OCI-LY7 (cell line): ENCODE results near the gene DTNB. TPM values are rescaled to one million over a fixed set of nuclear protein-coding genes. Genes with fewer than 3 reads are reported as not detected.

Source experiments
- BruUV-seq: library from RNA; stranded (reverse); fragments of 400-500 nt; replicated peaks from 2 replicates; lab custom pipeline; 2021; lab: Mats Ljungman, UMichigan
- CTCF ChIA-PET: fragments of 300-600 bp; sonication (Branson Sonifier 250); formaldehyde crosslinking; loops from one replicate; lab custom pipeline; 2022; ENCODE audit warnings: antibody characterized with exemption; ENCODE audit not compliant: unreplicated experiment; lab: Charles Lee
- POLR2A ChIA-PET: fragments of 300-600 bp; sonication (Branson Sonifier 250); formaldehyde crosslinking; loops from one replicate; lab custom pipeline; 2022; ENCODE audit warnings: antibody characterized with exemption; lab: Charles Lee
- DNase-seq: peaks from one replicate; pipeline ENCODE4 v3.0.0-alpha.2; 2015; ENCODE audit warnings: low spot score
- H2AFZ ChIP-seq: fragments of 200-600 bp; sonication (generic), shearing (Covaris generic); 2 replicates; pipeline ENCODE4 v1.6.1; 2014; ENCODE audit warnings: mild to moderate bottlenecking, antibody characterized with exemption, low read length, moderate library complexity
- H3K27ac ChIP-seq: fragments of 200-600 bp; sonication (generic); 2 replicates; pipeline ENCODE4 v1.5.1; 2014; ENCODE audit warnings: mixed run types, low read depth, mild to moderate bottlenecking, moderate library complexity, low read length, inconsistent platforms; ENCODE audit not compliant: poor library complexity, severe bottlenecking
- H3K36me3 ChIP-seq: fragments of 200-600 bp; sonication (generic); 2 replicates; pipeline ENCODE4 v1.6.1; 2014; ENCODE audit warnings: mild to moderate bottlenecking, antibody characterized with exemption, low read length, moderate library complexity, mixed read lengths; ENCODE audit not compliant: insufficient read depth
- H3K4me1 ChIP-seq: fragments of 200-600 bp; sonication (generic); 2 replicates; pipeline ENCODE4 v1.5.1; 2014; ENCODE audit warnings: mild to moderate bottlenecking, low read length; ENCODE audit not compliant: insufficient read depth, poor library complexity, severe bottlenecking
- H3K4me2 ChIP-seq: fragments of 200-600 bp; sonication (generic); 2 replicates; pipeline ENCODE4 v1.6.1; 2014; ENCODE audit warnings: mild to moderate bottlenecking, low read length
- H3K4me3 ChIP-seq: fragments of 200-600 bp; sonication (generic); 2 replicates; pipeline ENCODE4 v1.5.1; 2014; ENCODE audit warnings: mild to moderate bottlenecking, low read depth, low read length; ENCODE audit not compliant: poor library complexity, severe bottlenecking
- H3K79me2 ChIP-seq: fragments of 200-600 bp; sonication (generic); 2 replicates; pipeline ENCODE4 v1.6.1; 2016; ENCODE audit warnings: low read depth, mild to moderate bottlenecking, low read length, moderate library complexity, mixed read lengths; ENCODE audit not compliant: insufficient read depth
- H3K9me2 ChIP-seq: fragments of 200-600 bp; sonication (generic); 2 replicates; pipeline ENCODE4 v1.6.1; 2016; ENCODE audit warnings: mild to moderate bottlenecking, low read length, mixed read lengths; ENCODE audit not compliant: insufficient read depth
- H3K9me3 ChIP-seq: fragments of 200-600 bp; sonication (generic); 2 replicates; pipeline ENCODE4 v1.6.1; 2014; ENCODE audit warnings: mild to moderate bottlenecking, mixed run types, low read length, mixed read lengths
- H4K20me1 ChIP-seq: fragments of 200-600 bp; sonication (generic); 2 replicates; pipeline ENCODE4 v1.6.1; 2014; ENCODE audit warnings: mild to moderate bottlenecking, antibody characterized with exemption, low read length, moderate library complexity, mixed read lengths; ENCODE audit not compliant: insufficient read depth
- CTCF ChIP-seq: fragments of 200-600 bp; sonication (generic); conservative IDR thresholded peaks from 2 replicates; pipeline ENCODE4 v1.5.1; 2014; ENCODE audit warnings: mild to moderate bottlenecking, antibody characterized with exemption, low read length, moderate library complexity, mixed read lengths
- EZH2phosphoT487 ChIP-seq: fragments of 200-600 bp; sonication (generic); IDR thresholded peaks from 2 replicates; pipeline ENCODE4 v1.6.1; 2018; ENCODE audit warnings: low read depth, borderline replicate concordance, mild to moderate bottlenecking, mixed run types, antibody characterized with exemption, low read length, moderate library complexity, mixed read lengths
- intact Hi-C: fragments of 100-400 bp; cut with micrococcal nuclease; formaldehyde crosslinking; loops from one replicate; pipeline ENCODE4 v1.10.0; 2022; ENCODE audit not compliant: unreplicated experiment
- total RNA-seq, 2 experiments: library from RNA; depleted of rRNA in 1 of 2; stranded (reverse); fragments of >200 nt in 1 of 2; shearing (Covaris generic) in 1 of 2; gene quantifications; 2 replicates each; pipeline ENCODE4 v1.2.3, GENCODE V29; 2014 to 2022

DTNB gene
- total RNA-seq, 2 experiments from 2014 or later, result 16.1 to 28.3 TPM

GRCh38 chr2:25567406-25567805, 106.0 kb downstream of the DTNB start:
- BruUV-seq, result no TSS peak
- peak; percentile 75 for DNase-seq
- intact Hi-C loops, result loop anchor here (2.0 to 10.0 kb wide), 6 partner anchors 147 to 401 kb away; no protein-coding TSS in a partner anchor
- H2AFZ ChIP-seq, result peak overlapping the region; percentile 73; the same call in 1 of the 2 replicates
- no peaks in the 10 kb centered on the region for H3K9me2 ChIP-seq
- H3K4me2 ChIP-seq, result peak overlapping the region; percentile 61
- H4K20me1 ChIP-seq, result no peaks in the 10 kb centered on the region
- H3K79me2 ChIP-seq, result no peaks in the 10 kb centered on the region
- peak overlapping the region; percentile 65 for H3K27ac ChIP-seq
- peaks cover 52% of the 10 kb centered on the region for H3K4me1 ChIP-seq
- ChIA-PET CTCF (interaction anchor here (2.6 kb wide), 1 partner anchor 205 kb away, joined by 11 read pairs; no protein-coding TSS in a partner anchor), POLR2A (interaction anchor here (0.9 to 1.4 kb wide), 6 partner anchors 9 to 205 kb away, joined by 3 to 8 read pairs (median 4); no protein-coding TSS in a partner anchor)
- H3K36me3 ChIP-seq, result peaks cover 2% of the 10 kb centered on the region; the same call in 1 of the 2 replicates
- TF ChIP-seq CTCF (peak; percentile 91), EZH2phosphoT487 (no peak)
- no peak overlapping the region for H3K4me3 ChIP-seq
- peaks cover 16% of the 10 kb centered on the region; the same call in 1 of the 2 replicates for H3K9me3 ChIP-seq

DNA sequence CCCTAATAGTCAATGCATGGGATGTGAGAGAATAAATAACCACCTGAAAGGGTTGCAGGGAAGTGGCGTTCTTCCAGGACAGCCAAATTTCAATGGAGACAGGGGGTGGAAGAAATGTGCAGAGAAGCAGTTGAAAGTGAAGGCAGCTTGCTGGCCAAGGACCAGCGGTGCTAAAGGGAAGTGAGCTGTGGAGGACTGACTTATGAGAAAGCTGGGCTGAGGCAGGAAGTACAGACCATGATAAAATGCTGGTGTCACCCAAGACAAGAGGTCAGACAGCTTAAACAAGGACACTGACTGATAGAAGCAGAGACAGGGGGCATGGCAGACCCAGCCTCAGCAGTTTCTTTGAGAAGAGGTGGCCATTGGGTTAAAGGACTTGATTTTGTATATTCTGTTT, 106.7 kb downstream of the DTNB start:
- peak overlapping the region; percentile 65 for H3K27ac ChIP-seq
- no peaks in the 10 kb centered on the region for H3K9me2 ChIP-seq
- H3K36me3 ChIP-seq, result peaks cover 8% of the 10 kb centered on the region; the same call in 1 of the 2 replicates
- ChIA-PET CTCF (interaction anchor here (0.5 to 2.6 kb wide), 6 partner anchors 22 to 776 kb away, joined by 3 to 11 read pairs (median 4); no protein-coding TSS in a partner anchor), POLR2A (interaction anchor here (0.6 to 1.7 kb wide), 9 partner anchors 9 to 205 kb away, joined by 3 to 8 read pairs (median 3); no protein-coding TSS in a partner anchor)
- DNase-seq, result peak; percentile 83
- peak overlapping the region; percentile 17 for H3K4me3 ChIP-seq
- peak overlapping the region; percentile 61 for H3K4me2 ChIP-seq
- TF ChIP-seq EZH2phosphoT487 (no peak), CTCF (no peak)
- H4K20me1 ChIP-seq, result no peaks in the 10 kb centered on the region
- H3K9me3 ChIP-seq, result peaks cover 20% of the 10 kb centered on the region; the same call in 1 of the 2 replicates
- BruUV-seq, result no TSS peak
- intact Hi-C loops, result loop anchor here (1.0 to 10.0 kb wide), 8 partner anchors 44 to 400 kb away; no protein-coding TSS in a partner anchor
- H3K79me2 ChIP-seq, result no peaks in the 10 kb centered on the region
- H2AFZ ChIP-seq, result peak overlapping the region; percentile 73
- H3K4me1 ChIP-seq, result peaks cover 59% of the 10 kb centered on the region
